Stomach (tissue), 4 donors: ENCODE data around the gene THSD1.

ENCODE experiments used
- EP300 ChIP-seq: sonication (generic); formaldehyde crosslinking; IDR thresholded peaks from one replicate; pipeline ENCODE4 v1.6.1; 2017; ENCODE audit warnings: antibody characterized with exemption
- POLR2A ChIP-seq, 4 donors: fragments of 450-650 bp; IDR thresholded peaks; one replicate each; pipeline ENCODE4 v1.6.1; 2016; ENCODE audit warnings: antibody characterized with exemption in 4 of 4, control low read depth in 2 of 4, mild to moderate bottlenecking in 1 of 4, moderate library complexity in 1 of 4
- POLR2AphosphoS5 ChIP-seq, 3 donors: sonication (generic); formaldehyde crosslinking; IDR thresholded peaks; one replicate each; pipeline ENCODE4 v1.6.1; 2016; ENCODE audit warnings: antibody characterized with exemption in 3 of 3
- TF ChIP-seq, protein P1 (sequence below), 7 experiments: fragments of 450-650 bp in 4 of 7; fragments of 200-600 bp in 3 of 7; sonication (generic) in 3 of 7; IDR thresholded peaks; one replicate each; pipeline ENCODE4 v1.5.1; 2016 to 2019; ENCODE audit warnings: antibody characterized with exemption in 7 of 7, control low read depth in 2 of 7, mild to moderate bottlenecking in 1 of 7

DNA sequence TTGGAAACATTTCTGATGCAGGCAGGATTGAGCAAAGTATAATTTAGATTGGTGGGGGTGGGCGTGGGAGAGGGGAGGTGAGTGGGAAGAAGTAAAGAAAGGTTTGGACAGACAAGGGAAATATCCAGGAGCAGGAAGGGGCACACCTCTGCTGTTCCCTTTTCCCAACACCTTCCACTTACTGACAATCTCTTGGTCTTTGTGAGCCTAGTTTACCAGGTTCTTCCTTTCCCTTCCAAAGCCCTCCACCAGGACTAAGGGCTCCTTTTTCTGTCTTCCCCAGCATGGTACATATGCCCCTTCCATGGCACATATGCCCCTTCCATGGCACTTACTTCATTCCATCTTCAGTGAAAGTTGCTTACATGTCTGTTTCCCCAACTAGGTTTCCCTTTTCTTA, 6.2 kb upstream of the THSD1 start:
- TF ChIP-seq, protein P1, sequence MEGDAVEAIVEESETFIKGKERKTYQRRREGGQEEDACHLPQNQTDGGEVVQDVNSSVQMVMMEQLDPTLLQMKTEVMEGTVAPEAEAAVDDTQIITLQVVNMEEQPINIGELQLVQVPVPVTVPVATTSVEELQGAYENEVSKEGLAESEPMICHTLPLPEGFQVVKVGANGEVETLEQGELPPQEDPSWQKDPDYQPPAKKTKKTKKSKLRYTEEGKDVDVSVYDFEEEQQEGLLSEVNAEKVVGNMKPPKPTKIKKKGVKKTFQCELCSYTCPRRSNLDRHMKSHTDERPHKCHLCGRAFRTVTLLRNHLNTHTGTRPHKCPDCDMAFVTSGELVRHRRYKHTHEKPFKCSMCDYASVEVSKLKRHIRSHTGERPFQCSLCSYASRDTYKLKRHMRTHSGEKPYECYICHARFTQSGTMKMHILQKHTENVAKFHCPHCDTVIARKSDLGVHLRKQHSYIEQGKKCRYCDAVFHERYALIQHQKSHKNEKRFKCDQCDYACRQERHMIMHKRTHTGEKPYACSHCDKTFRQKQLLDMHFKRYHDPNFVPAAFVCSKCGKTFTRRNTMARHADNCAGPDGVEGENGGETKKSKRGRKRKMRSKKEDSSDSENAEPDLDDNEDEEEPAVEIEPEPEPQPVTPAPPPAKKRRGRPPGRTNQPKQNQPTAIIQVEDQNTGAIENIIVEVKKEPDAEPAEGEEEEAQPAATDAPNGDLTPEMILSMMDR (IDR thresholded peaks at IDR 0.05), result no peak
- no peak for TF ChIP-seq POLR2AphosphoS5 (IDR thresholded peaks at IDR 0.05)
- no peak for TF ChIP-seq POLR2A (IDR thresholded peaks at IDR 0.05)
- TF ChIP-seq EP300, result no peak
